ENCODE data around the gene RNF41.
A peak's percentile ranks its signal among the peaks of the same experiment; 100 is the strongest.

The RNF41 gene

DNA sequence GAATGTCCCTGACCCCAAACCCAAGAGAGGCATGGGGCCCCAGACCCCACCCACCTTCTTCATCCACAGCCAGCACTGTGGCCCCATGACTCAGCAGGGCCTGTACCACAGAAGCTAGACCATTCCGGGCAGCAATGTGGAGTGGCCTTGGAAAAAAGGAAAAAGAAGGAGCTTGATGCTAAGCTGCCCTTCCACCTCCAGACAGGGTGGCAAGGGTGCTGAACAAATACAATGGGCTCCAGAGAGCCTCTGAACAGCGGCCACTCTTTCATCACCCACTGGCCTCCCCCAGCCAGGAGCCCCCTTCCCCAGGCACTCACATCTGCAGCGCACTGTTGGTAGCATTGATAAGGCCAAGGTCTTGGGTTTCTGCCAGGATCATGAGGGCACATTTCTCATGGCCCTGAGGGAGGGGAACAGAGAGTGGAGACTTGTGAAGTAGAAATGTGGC is 22.0 kb upstream of the RNF41 start:
- DNase-seq (ENCODE audit: low read depth): no peak

DNA sequence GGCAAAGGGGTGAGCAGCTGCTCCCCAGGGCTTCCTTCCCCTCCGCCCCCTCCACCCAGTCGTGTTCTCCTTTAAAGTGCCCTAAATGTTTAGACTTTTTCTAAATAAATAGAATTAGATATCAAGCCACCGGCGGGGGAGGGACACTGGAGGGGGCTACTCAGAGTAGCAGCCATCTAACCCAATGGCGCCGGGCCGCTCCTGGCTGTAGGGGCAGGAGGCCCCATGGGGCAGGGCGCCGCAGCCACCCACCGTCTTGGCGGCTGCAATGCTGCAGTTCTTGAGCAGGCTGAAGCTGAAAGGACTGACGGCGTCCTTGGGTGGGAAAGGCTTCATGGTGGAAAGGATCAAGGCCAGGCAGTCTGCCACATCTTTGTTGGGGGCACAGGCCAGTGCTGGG is 21.3 kb upstream of the RNF41 start:
- DNase-seq (ENCODE audit: low read depth): no peak

DNA sequence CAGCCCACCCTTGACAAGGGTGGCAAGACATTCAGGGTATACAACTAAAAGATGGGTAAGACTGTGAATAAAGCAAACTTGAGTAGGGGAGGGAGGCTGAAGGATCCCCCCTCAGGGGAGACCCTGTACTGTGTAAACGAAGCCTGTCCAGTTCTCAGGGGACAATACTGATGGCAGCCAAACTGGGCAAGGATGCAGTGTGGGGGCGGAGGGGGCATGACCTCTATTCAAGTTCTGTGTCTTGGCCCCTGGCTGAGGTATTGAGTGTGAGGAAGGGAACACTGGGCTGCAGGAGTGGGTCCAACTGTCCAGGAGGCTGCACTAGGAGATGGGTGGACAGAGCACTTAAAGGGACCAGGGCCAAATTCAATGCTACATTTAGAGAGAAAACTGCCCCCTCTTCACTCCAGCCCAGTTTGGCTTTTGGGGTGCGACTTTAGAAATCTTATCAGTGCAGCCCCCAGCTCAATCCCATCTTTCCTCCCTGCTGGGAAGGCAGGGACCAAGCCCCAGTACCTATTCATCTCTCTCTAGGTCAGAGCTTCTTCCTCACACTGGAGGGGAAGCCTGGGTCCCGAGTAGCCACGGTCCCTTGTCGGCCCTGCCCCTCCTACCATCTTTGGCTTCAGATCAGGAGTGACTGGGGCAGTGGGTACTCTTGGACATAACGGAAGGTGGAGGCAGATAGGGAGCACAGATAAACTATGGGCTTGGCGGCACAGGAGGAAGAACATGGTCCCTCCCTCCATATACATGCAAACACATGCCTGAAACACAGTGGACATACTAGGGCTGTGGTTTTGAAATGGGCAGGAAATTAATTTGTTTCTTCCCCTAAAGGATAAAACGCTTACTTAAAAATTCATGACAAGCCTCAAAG is 19.9 kb upstream of the RNF41 start:
- no peak for DNase-seq (ENCODE audit: low read depth)

DNA sequence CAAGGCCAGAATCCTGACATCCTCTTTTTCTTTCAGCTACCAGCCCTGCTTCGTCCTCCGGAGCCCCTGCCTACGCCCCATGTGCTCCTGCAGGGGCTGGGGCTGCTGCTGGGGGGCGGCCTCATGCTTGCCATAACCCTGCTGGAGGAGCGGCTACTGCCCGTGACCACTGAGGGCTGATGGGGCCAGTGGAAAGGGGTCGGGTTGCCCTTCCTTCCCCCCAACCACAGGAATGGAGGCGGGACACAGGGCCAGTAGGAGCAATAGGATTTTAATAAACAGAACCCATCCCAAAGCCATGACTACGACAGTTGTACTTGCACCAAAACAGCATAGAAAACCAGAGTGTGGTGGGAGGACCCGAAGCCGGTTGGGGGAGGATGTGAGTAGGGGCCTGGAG is 15.8 kb upstream of the RNF41 start:
- DNase-seq (ENCODE audit: low read depth): no peak

DNA sequence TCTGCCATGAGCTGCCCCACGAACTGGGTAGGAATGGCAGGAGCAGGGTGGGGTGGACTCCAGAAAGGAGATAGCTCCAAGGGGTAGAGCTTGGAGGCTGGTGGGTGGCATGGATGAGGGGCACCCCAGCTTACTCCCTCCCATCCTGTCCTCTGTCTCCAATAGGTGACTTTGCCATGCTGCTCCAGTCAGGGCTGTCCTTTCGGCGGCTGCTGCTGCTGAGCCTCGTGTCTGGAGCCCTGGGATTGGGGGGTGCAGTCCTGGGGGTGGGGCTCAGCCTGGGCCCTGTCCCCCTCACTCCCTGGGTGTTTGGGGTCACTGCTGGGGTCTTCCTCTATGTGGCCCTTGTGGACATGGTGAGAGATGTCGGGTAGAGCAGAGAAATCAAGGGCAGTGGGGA is 15.3 kb upstream of the RNF41 start:
- DNase-seq (ENCODE audit: low read depth): no peak

DNA sequence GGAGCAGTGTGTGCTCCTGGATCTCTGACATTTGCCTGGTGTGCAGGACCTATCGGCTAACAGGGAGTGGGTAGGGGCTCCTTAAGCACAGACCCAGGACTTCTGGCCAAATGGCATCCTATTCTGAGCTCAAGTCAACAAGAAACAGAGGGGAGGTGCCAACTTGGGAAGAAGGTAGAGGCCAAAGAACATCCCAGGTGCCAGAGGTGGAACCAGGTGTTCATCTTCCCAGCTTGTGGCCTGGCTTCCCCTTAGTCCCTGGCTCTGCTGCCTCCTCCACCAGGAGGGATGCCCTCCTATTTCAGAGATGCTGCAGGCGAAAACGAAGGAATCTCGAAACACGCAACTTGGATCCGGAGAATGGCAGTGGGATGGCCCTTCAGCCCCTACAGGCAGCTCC is 14.4 kb upstream of the RNF41 start:
- no peak for DNase-seq (ENCODE audit: low read depth)

DNA sequence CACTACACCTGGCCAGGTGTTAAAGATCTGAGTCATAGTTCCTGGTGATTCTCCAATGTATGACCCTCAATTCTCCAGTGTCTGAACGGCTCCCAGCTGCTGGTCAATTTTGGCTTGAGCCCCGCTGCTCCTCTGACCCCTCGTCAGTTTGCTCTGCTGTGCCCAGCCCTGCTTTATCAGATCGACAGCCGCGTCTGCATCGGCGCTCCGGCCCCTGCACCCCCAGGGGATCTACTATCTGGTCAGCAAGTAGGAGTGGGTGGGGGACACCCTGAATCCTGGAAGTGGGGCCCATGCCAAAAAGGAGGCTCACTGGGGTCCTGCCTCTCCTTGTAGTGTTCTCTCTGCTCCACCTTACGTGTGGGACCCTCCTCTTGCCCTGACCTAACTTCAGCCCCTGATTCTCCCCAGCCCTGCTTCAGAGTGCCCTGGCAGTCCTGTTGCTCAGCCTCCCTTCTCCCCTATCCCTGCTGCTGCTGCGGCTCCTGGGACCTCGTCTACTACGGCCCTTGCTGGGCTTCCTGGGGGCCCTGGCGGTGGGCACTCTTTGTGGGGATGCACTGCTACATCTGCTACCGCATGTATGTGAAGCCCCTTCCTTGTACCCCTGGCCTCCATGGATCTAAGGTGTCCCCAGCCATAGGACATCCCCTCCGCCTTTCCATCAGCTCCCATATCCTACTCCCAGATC is 13.2 kb upstream of the RNF41 start:
- no peak for DNase-seq (ENCODE audit: low read depth)

DNA sequence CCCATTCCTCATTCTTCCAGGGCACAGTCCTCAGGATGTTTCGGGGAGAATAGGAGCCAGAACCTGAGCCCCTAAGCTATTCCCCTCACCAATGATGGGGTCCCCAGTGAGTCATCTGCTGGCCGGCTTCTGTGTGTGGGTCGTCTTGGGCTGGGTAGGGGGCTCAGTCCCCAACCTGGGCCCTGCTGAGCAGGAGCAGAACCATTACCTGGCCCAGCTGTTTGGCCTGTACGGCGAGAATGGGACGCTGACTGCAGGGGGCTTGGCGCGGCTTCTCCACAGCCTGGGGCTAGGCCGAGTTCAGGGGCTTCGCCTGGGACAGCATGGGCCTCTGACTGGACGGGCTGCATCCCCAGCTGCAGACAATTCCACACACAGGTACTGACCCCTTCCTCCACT is 9.5 kb upstream of the RNF41 start:
- DNase-seq (ENCODE audit: low read depth): no peak

DNA sequence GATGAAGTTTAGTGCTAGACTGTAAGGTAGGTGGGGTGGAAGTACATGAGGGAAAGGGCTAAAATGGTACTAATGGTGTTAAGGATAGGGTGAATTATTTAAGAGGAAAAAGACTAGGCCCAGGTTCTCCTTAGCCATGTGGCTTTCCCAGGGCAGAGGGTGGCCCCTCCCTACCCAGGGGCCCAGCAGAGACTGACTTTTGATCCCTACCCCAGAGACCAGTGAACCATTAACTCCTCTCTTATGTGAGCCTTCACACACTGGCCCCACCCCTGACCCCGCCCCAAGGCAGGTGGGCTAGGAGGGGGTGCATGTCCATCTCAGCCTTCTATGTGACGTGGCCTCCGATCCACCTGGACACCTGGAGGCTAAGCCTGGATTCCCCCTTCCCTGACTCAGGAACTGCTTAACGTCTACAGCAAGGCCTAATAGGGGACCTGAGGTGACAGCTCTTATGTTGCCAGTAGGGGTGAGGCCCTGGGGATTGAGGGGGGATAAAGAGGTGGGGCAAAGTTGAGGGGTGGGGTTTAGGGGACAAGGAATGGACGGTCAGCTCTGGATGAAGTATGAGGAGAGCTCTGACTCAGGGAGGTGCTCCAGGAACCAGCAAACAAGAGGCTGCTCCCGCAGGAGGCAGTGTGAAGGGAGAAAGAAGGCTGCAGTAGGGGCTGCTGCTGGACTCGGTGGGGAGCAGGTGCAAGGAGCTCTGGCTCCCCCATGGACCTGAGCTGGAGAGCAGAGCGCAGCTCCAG is 8.9 kb upstream of the RNF41 start:
- DNase-seq (ENCODE audit: low read depth): no peak

DNA sequence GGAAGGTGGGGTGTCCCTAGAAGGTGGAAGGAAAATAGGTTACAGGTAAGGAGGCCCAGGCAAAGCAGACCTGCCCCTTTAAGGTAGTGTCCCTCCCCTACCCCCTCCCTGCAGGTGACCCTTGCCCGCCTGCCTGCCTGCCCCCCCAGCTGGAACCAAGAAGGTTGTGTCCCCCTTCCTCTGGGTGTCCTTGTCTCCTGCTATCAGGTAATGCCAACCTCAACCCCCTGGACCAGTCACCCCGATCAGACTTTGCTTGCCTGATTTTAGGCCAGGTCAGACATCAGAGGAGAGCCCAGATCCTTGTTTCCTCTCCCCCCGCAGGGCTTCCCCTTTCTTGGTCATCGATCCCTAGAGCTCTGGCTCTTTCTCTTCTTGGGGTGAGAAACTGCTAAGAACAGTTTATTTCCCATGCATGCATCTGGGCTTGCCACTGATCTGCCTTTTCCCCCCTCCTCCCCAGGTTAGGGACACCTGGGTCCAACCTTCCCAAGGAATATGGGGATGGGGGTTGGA is 8.3 kb upstream of the RNF41 start, which contains the start of gene SLC39A5:
Gene SLC39A5, plus strand, starts transcription at position 136 of the 516 bp plus-strand sequence. CDS start 1,224 bp downstream, outside the sequence.
- no peak for DNase-seq (ENCODE audit: low read depth)

DNA sequence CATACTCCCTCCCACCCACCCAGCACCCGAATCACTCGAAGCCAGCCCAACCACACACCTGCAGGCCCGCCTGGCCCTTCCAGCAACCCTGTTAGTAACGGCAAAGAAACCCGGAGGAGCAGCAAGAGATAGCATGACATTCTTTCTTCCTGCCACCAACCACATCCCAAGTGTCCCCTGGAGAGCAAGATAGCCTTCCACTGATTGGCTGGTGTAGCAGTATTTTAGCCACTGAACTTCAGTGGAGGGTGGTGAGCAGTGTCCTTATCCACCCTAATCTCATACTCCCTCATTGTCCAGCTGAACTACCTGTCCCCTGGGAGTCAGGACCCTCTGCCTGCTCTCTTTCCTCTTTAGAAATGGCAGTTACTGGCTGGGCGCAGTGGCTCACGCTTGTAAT is 7.4 kb upstream of the RNF41 start:
- no peak for DNase-seq (ENCODE audit: low read depth)

DNA sequence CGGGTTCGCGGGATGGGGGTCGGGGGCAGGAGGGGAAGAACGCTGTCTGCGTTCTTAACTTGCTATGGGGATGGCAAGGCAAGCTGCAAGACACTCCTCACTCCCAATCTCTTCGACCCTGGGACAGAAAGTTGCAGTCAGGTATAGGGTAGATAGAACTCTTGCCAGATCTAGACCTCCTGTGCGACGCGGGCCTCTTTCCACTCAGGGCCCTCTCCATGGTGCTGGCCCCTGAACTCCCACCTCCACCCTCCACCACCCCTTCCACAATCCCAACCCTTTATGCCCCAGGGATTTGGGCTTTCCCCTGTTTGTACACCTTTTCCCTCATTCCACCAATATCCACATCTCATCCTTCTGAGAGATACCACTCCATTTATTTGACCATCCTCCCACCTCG is 3.2 kb upstream of the RNF41 start:
- DNase-seq (ENCODE audit: low read depth): no peak

DNA sequence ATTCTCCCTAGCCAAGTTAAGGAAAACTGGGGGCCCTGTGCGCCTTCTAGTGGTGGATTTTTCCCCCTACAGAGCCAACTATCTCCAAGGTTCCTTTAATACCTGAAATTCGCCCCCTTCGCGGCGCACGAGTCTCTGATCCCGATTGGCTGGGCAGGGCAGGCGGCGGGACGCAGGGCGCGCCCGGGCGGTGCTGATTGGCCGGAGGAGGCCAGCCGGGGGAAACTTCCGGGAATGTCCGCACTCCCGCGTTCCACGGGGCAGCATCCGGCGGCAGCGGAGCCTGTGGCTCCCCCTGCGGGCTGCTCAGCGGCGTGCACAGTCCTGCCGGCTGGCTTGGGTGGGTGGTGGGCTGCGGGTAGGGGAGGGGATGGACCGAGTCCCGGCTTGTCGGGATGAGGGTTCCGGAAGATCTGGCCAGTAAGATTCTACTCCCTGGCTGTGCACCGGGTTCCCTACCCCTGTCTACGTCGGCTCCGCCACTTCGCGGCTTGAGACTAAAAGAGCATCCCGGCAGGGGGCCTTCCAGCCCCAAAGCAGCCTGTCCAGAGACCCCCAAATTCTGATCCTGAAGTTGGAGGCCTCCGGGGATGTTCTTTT is 2.5 kb upstream of the RNF41 start, which contains the start of gene NABP2:
Gene NABP2, plus strand, starts transcription at position 241 of the 600 bp plus-strand sequence. CDS start 515 bp downstream, outside the sequence.
- DNase-seq (ENCODE audit: low read depth): peak; percentile 75

DNA sequence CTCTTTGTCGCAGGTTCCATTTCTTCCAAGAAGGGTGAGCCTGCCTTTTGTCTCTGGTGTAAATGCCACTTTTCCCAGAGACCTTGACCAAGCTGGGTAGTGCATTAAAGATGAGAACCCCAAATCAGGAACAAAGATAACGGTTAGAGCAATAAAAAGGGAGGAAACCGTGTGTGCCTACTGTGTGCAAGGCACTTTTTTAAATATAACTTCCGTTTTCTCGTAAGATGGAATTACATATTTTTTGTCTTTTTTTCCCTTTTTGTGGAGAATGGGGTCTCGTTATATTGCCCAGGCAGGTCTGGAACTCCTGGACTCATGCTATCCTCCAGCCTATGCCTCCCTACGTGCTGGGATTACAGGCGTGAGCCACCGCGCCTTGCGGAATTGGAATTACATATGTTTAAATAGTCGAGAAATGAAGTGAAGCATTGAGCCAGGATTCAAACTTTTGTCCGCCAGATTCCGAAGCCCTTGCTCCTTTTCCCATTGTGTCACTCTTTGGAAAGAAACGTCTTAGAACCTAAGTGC is 1.9 kb upstream of the RNF41 start:
- no peak for DNase-seq (ENCODE audit: low read depth)

DNA sequence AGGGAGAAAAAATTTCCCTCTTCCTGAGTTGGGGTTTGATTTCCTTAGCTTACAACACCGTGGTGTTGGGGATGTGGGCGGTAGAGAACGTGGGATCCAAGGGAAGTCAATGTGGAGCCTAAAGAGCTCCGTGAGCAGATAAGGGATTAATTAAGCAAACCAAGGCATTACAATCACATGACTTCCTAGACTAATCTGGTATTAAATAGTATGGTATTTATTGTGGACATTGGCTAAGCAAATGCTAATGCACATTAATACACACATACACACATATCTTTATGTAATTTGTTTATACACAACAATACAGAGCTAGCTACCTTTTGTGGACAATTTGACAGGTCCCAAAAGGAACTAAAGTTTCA is 791 bp upstream of the RNF41 start:
- DNase-seq (ENCODE audit: low read depth): no peak

DNA sequence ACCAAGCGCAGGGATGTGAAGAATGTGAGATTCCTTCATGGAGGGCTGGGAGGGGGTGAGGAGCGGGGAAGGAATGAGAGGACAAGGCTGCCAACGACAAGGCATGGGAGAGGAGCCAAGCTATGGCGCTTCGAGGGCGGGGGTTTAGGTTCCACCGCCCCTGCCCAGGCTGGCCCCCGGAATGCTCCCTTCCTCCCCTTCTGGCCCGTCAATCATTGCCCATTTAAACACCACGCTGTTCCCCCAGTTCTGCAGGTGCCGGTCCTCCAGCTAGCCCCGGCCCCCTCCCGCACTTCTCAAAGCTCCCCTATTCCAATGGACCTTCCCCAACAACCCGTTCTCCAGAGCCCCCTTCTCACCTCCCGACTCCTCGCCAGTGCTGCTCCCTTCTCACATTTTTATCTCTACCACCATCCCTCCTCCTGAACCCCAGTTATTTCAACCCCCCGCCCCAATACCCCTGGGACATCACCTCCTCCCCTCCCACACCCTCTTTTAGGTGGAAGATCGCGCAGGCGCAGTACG is 428 bp downstream of the RNF41 start:
- DNase-seq (ENCODE audit: low read depth): no peak

DNA sequence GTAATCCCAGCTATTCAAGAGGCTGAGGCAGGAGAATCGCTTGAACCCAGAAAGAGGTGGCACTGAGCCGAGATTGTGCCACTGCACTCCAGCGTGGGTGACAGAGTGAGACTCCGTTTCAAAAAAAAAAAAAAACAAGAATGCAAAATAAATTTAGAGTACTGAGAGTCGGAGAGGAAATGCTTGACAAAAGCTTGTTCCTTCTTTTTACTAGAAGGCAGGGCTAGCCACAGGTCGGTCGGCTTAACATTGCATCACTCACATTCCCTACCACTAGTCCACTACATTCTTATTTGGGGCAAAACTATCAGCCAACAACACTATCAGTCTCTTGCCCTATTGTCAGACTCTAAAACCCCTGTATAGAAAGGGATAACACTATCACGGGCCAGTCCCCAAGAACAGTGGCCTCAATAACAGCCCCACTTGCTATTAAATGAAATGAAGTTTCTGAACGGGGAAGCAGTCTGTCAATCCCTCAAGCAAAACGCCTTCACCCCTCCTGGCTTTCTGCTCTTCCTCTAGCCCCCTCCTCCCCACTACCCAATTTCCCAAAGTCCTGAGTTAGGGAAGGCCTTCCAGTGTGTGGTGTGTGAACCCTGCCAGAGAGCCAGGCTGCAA is 1.0 kb downstream of the RNF41 start:
- DNase-seq (ENCODE audit: low read depth): no peak

DNA sequence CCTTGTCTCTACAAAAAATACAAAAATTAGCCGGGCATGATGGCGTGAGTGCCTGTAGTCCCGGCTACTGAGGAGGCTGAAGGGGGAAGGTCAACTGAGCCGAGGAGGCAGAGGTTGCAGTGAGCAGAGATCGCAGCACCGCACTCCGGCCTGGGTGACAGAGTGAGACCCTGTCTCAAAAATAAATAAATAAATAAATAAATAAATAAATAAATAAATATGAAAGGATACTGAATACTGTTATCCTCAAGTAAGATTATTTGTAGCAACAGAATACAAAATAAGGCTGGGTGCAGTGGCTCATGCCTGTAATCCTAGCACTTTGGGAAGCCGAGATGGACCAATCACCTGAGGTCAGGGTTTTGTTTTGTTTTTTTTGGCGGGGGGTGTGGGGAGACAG is 1.9 kb downstream of the RNF41 start:
- no peak for DNase-seq (ENCODE audit: low read depth)

DNA sequence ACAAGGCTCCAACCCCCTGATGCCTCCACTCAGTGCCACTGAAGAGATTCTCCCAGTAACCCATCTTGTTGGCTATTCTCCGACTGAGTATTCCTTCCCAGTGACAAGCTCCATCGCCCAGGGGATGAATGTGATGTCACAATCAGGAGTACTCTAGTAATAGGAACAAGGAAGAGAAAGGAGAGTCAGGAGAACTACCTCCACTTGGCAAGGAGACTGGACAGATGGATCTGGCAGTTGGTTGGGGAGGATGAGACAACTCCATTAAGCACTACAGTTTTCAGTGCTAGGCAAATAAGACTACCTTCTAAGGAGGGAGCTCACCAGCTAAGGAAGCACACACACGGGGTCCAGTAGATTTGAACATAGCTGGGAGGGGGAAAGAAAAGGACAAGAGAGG is 5.3 kb downstream of the RNF41 start:
- no peak for DNase-seq (ENCODE audit: low read depth)

DNA sequence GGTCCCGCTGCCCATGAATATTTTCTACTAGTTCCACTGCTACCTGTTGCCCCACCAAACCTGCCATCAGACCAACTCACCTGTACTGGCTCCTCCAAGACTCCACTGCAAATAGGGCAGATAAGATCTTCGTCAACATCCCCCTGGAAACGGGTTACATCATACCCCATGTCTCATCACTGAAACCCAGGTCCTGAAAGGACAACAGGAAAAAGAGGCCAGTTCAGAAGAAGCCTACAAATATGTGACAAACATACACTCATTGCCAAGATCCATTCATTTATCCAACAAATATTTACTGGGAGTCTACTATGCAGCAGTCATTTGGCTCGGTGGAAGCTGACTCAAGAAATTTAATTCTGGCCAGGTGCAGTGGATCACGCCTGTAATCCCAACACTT is 7.8 kb downstream of the RNF41 start:
- DNase-seq (ENCODE audit: low read depth): no peak

DNA sequence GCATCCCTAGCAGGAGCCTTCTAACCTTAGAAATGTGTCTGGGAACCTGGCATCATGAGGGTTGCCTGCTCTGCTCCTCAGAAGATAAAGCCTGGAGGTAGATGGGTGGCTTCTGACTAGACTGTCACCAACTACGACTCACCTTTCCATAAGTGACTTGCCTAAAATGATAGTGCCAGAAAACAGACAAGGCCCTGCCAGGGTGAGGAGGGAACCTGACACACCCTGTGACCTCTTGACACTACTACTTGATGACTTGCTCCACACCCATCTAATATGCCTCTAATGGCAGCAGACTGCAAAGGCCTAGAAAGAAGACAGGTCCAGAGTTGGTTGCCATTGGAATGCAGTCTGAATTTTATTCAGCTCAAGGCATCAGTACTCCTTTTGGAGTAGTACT is 9.4 kb downstream of the RNF41 start:
- no peak for DNase-seq (ENCODE audit: low read depth)

Measured in stimulated activated CD8-positive, alpha-beta memory T cell treated with anti-CD3 and anti-CD28 coated beads, Interleukin-15, amount 100 ng/mL, for 1 hour (primary cell).